H9 (cell line): Measurements from ENCODE around the gene SRF. TPM values are rescaled to one million over a fixed set of nuclear protein-coding genes. Genes with fewer than 3 reads are reported as not detected.

Experiments
- DNase-seq: peaks from one replicate; pipeline ENCODE4 v3.0.0-alpha.2; 2017
- H2AFZ ChIP-seq: one replicate; pipeline ENCODE4 v1.6.1; 2013; ENCODE audit warnings: mild to moderate bottlenecking, low read length, control low read depth, moderate library complexity
- H2AK5ac ChIP-seq: 2 replicates; pipeline ENCODE4 v1.6.1; 2013; ENCODE audit warnings: low read length, control low read depth, mixed read lengths; ENCODE audit not compliant: insufficient read length
- H2BK120ac ChIP-seq: one replicate; pipeline ENCODE4 v1.6.1; 2013; ENCODE audit warnings: low read depth, mild to moderate bottlenecking, low read length, control low read depth, inconsistent platforms; ENCODE audit not compliant: poor library complexity, severe bottlenecking
- H2BK12ac ChIP-seq: 2 replicates; pipeline ENCODE4 v1.6.1; 2013; ENCODE audit warnings: low read length, control low read depth, mixed read lengths, low read depth; ENCODE audit not compliant: insufficient read length
- H2BK15ac ChIP-seq: 2 replicates; pipeline ENCODE4 v1.6.1; 2013; ENCODE audit warnings: low read depth, low read length, control low read depth
- H2BK20ac ChIP-seq: one replicate; pipeline ENCODE4 v1.6.1; 2013; ENCODE audit warnings: low read depth, mild to moderate bottlenecking, low read length, control low read depth, inconsistent platforms; ENCODE audit not compliant: poor library complexity, severe bottlenecking
- H2BK5ac ChIP-seq: 2 replicates; pipeline ENCODE4 v1.6.1; 2013; ENCODE audit warnings: low read length, control low read depth, mixed read lengths; ENCODE audit not compliant: insufficient read length
- H3K14ac ChIP-seq: 2 replicates; pipeline ENCODE4 v1.6.1; 2013; ENCODE audit warnings: low read length, control low read depth; ENCODE audit not compliant: insufficient read depth
- H3K18ac ChIP-seq: 2 replicates; pipeline ENCODE4 v1.6.1; 2013; ENCODE audit warnings: low read depth, mild to moderate bottlenecking, mixed read lengths, low read length, control low read depth; ENCODE audit not compliant: insufficient read length
- H3K23ac ChIP-seq: 2 replicates; pipeline ENCODE4 v1.6.1; 2013; ENCODE audit warnings: low read length, control low read depth, mixed read lengths, low read depth; ENCODE audit not compliant: insufficient read length
- H3K23me2 ChIP-seq: 2 replicates; pipeline ENCODE4 v1.6.1; 2013; ENCODE audit warnings: low read depth, mild to moderate bottlenecking, mixed read lengths, low read length, control low read depth; ENCODE audit not compliant: insufficient read length, poor library complexity, severe bottlenecking
- H3K27ac ChIP-seq: 2 replicates; pipeline ENCODE4 v1.5.1; 2013; ENCODE audit warnings: low read length, control low read depth, mixed read lengths, low read depth; ENCODE audit not compliant: insufficient read length
- H3K27me3 ChIP-seq: 2 replicates; pipeline ENCODE4 v1.6.1; 2013; ENCODE audit warnings: low read length, control low read depth, inconsistent platforms; ENCODE audit not compliant: insufficient read depth
- H3K4ac ChIP-seq: 2 replicates; pipeline ENCODE4 v1.6.1; 2013; ENCODE audit warnings: low read depth, mild to moderate bottlenecking, control low read depth, inconsistent platforms, low read length, moderate library complexity
- H3K4me1 ChIP-seq: 2 replicates; pipeline ENCODE4 v1.6.1; 2013; ENCODE audit warnings: low read length, control low read depth, inconsistent platforms; ENCODE audit not compliant: insufficient read depth
- H3K4me2 ChIP-seq: 2 replicates; pipeline ENCODE4 v1.6.1; 2013; ENCODE audit warnings: low read length, control low read depth, mixed read lengths; ENCODE audit not compliant: insufficient read length, insufficient read depth
- H3K56ac ChIP-seq: 2 replicates; pipeline ENCODE4 v1.6.1; 2013; ENCODE audit warnings: low read depth, mild to moderate bottlenecking, mixed read lengths, low read length, control low read depth; ENCODE audit not compliant: insufficient read length
- H3K79me1 ChIP-seq: 2 replicates; pipeline ENCODE4 v1.6.1; 2013; ENCODE audit warnings: low read depth, mild to moderate bottlenecking, moderate library complexity, low read length, control low read depth, inconsistent platforms; ENCODE audit not compliant: insufficient read depth, poor library complexity, severe bottlenecking
- H3K79me2 ChIP-seq: 2 replicates; pipeline ENCODE4 v1.6.1; 2013; ENCODE audit warnings: low read length, control low read depth, inconsistent platforms; ENCODE audit not compliant: insufficient read depth
- H3K9ac ChIP-seq: 2 replicates; pipeline ENCODE4 v1.6.1; 2013; ENCODE audit warnings: low read length, control low read depth, mixed read lengths; ENCODE audit not compliant: insufficient read length; ENCODE audit errors: extremely low read depth
- H3K9me3 ChIP-seq: one replicate; pipeline ENCODE4 v1.6.1; 2013; ENCODE audit warnings: low read depth, low read length, inconsistent platforms; ENCODE audit not compliant: control insufficient read depth
- H3T11ph ChIP-seq: one replicate; pipeline ENCODE4 v1.6.1; 2013; ENCODE audit warnings: mild to moderate bottlenecking, low read length, control low read depth, inconsistent platforms
- H4K20me1 ChIP-seq: one replicate; pipeline ENCODE4 v1.6.1; 2013; ENCODE audit not compliant: control insufficient read depth, insufficient read length, insufficient read depth
- H4K5ac ChIP-seq: 2 replicates; pipeline ENCODE4 v1.6.1; 2013; ENCODE audit warnings: low read depth, mild to moderate bottlenecking, mixed read lengths, low read length, control low read depth; ENCODE audit not compliant: insufficient read length
- H4K8ac ChIP-seq: replicated peaks from 2 replicates; pipeline ENCODE4 v1.6.1; 2013; ENCODE audit warnings: low read length, control low read depth, mixed read lengths, low read depth; ENCODE audit not compliant: insufficient read length
- H4K91ac ChIP-seq: 2 replicates; pipeline ENCODE4 v1.6.1; 2013; ENCODE audit warnings: low read depth, mild to moderate bottlenecking, moderate library complexity, mixed read lengths, low read length, control low read depth; ENCODE audit not compliant: insufficient read length
- H3K27ac Mint-ChIP-seq, 3 experiments: 2 replicates in 2 of 3; 3 replicates in 1 of 3; pipeline ENCODE4 v1.8.0; 2020 to 2021; ENCODE audit warnings: mixed read lengths in 3 of 3, mild to moderate bottlenecking in 1 of 3, moderate library complexity in 1 of 3
- H3K27me3 Mint-ChIP-seq: 2 replicates; pipeline ENCODE4 v1.8.0; 2021; ENCODE audit warnings: low read depth, mild to moderate bottlenecking, moderate library complexity, mixed read lengths
- H3K36me3 Mint-ChIP-seq, 3 experiments: 2 replicates in 2 of 3; 3 replicates in 1 of 3; pipeline ENCODE4 v1.8.0; 2020 to 2021; ENCODE audit warnings: low read depth in 3 of 3, mixed read lengths in 3 of 3; ENCODE audit not compliant: insufficient read depth in 1 of 3
- H3K4me1 Mint-ChIP-seq, 2 experiments: 2 replicates each; pipeline ENCODE4 v1.8.0; 2020; ENCODE audit warnings: mixed read lengths in 2 of 2
- H3K4me3 Mint-ChIP-seq, 2 experiments: 2 replicates in 1 of 2; 3 replicates in 1 of 2; pipeline ENCODE4 v1.8.0; 2020 to 2021; ENCODE audit warnings: mild to moderate bottlenecking in 2 of 2, mixed read lengths in 2 of 2, moderate library complexity in 1 of 2
- H3K9me3 Mint-ChIP-seq, 2 experiments: 2 replicates in 1 of 2; 3 replicates in 1 of 2; pipeline ENCODE4 v1.8.0; 2020; ENCODE audit warnings: mild to moderate bottlenecking in 2 of 2, mixed read lengths in 2 of 2, moderate library complexity in 1 of 2
- CTCF ChIP-seq: fragments of 200-600 bp; sonication (generic); conservative IDR thresholded peaks from 3 replicates; pipeline ENCODE4 v1.8.0; 2021; ENCODE audit warnings: antibody characterized with exemption, mild to moderate bottlenecking
- WGBS: extraction: QIAGEN DNeasy Blood & Tissue Kit; methylation state at CpG from one replicate; pipeline ENCODE4 v1.1.7; 2013; ENCODE audit warnings: missing lambda C conversion rate, low lambda C conversion rate, mixed read lengths; ENCODE audit not compliant: insufficient read length; ENCODE audit errors: extremely low coverage; 5-methylcytosine and 5-hydroxymethylcytosine counted together
- total RNA-seq: library from RNA; stranded (reverse); gene quantifications from 2 replicates; pipeline ENCODE4 v1.2.1, GENCODE V29; 2021

The SRF gene
- total RNA-seq, 1 experiment from 2014 or later, result 57.5 TPM

GRCh38 chr6:43221046-43221972, 50.2 kb downstream of the SRF start:
- no peak for DNase-seq
- peak overlapping the region; percentile 8 to 72 (median 29); a peak in 4 of 7 replicates for H3K27ac Mint-ChIP-seq
- Histone ChIP-seq H4K8ac (no peak overlapping the region), H2AK5ac (no peak overlapping the region), H3K79me1 (no peaks in the 10 kb centered on the region), H4K5ac (no peak overlapping the region), H2BK120ac (no peak overlapping the region), H4K20me1 (no peaks in the 10 kb centered on the region), H2BK20ac (no peak overlapping the region), H4K91ac (no peak overlapping the region), H2BK12ac (no peak overlapping the region), H3K27me3 (no peaks in the 10 kb centered on the region), H3K23me2 (no peaks in the 10 kb centered on the region), H3K79me2 (no peaks in the 10 kb centered on the region), H3T11ph (no peak overlapping the region), H2AFZ (no peak overlapping the region), H3K9ac (no peak overlapping the region), H3K14ac (no peak overlapping the region; the same call in 1 of the 2 replicates), H3K9me3 (no peaks in the 10 kb centered on the region), H3K27ac (no peak overlapping the region), H3K56ac (no peak overlapping the region), H3K4me1 (no peaks in the 10 kb centered on the region; the same call in 1 of the 2 replicates), H3K4me2 (no peak overlapping the region), H3K23ac (no peak overlapping the region), H3K4ac (no peak overlapping the region), H2BK15ac (no peak overlapping the region), H3K18ac (no peak overlapping the region), H2BK5ac (no peak overlapping the region)
- no CpG with 5 or more reads among the region's 20 CpGs for WGBS
- no peak overlapping the region for H3K4me3 Mint-ChIP-seq
- no peaks in the 10 kb centered on the region for H3K9me3 Mint-ChIP-seq
- peaks cover 5 to 14% of the 10 kb centered on the region in 2 experiments for H3K4me1 Mint-ChIP-seq
- TF ChIP-seq CTCF, result no peak
- H3K36me3 Mint-ChIP-seq, result peaks cover 9 to 32% (median 14%) of the 10 kb centered on the region in 3 experiments
- peaks cover 2% of the 10 kb centered on the region; the same call in 1 of the 2 replicates for H3K27me3 Mint-ChIP-seq
